Measurements from ENCODE around the gene SDHAF3.
"Not testable (repeated sequence)": the region's sequence is repeated elsewhere in the genome, so short reads cannot be mapped to it uniquely, and the experiment has no call there.

The SDHAF3 gene

GRCh38 chr7:97174303-97174702 is 56.8 kb downstream of the SDHAF3 start:
- H3K27me3 ChIP-seq (replicated peaks; ENCODE audit: control insufficient read depth, insufficient read depth, low read length): no peaks in the 10 kb centered on the region
- H3K9ac ChIP-seq (ENCODE audit: low read length): no peak overlapping the region
- H3K9me3 ChIP-seq (ENCODE audit: control insufficient read depth, low read length): no peaks in the 10 kb centered on the region
- H3K4me3 ChIP-seq (ENCODE audit: low read length): no peak overlapping the region
- no peaks in the 10 kb centered on the region for H3K36me3 ChIP-seq (ENCODE audit: control insufficient read depth, insufficient read depth, low read length, severe bottlenecking)
- H3K4me1 ChIP-seq (ENCODE audit: control insufficient read depth, insufficient read depth, low read length): no peaks in the 10 kb centered on the region
- DNase-seq (ENCODE audit: low read depth): peak; percentile 15

- Histone ChIP-seq H3K9ac (ENCODE audit: low read length) (no peak overlapping the region), H3K9me3 (ENCODE audit: control insufficient read depth, low read length) (no peaks in the 10 kb centered on the region), H3K4me1 (ENCODE audit: control insufficient read depth, insufficient read depth, low read length) (no peaks in the 10 kb centered on the region), H3K4me3 (ENCODE audit: low read length) (no peak overlapping the region), H3K36me3 (ENCODE audit: control insufficient read depth, insufficient read depth, low read length, severe bottlenecking) (no peaks in the 10 kb centered on the region), H3K27me3 (replicated peaks; ENCODE audit: control insufficient read depth, insufficient read depth, low read length) (no peaks in the 10 kb centered on the region)
- peak; percentile 83 for DNase-seq (ENCODE audit: low read depth)
These were observed 62.1 kb downstream of the SDHAF3 start for GRCh38 chr7:97179454-97180104.

- H3K36me3 ChIP-seq (ENCODE audit: control insufficient read depth, insufficient read depth, low read length, severe bottlenecking): no peaks in the 10 kb centered on the region
- no peaks in the 10 kb centered on the region for H3K27me3 ChIP-seq (replicated peaks; ENCODE audit: control insufficient read depth, insufficient read depth, low read length)
- no peak overlapping the region for H3K4me3 ChIP-seq (ENCODE audit: low read length)
- H3K9ac ChIP-seq (ENCODE audit: low read length): no peak overlapping the region
- H3K4me1 ChIP-seq (ENCODE audit: control insufficient read depth, insufficient read depth, low read length): peaks cover 11% of the 10 kb centered on the region
- no peak for DNase-seq (ENCODE audit: low read depth)
- no peaks in the 10 kb centered on the region for H3K9me3 ChIP-seq (ENCODE audit: control insufficient read depth, low read length)
These were observed 69.6 kb downstream of the SDHAF3 start for GRCh38 chr7:97187067-97187466.

GRCh38 chr7:97196174-97196573 is 78.7 kb downstream of the SDHAF3 start:
- DNase-seq (ENCODE audit: low read depth); H3K9me3 ChIP-seq (ENCODE audit: control insufficient read depth, low read length); H3K4me3 ChIP-seq (ENCODE audit: low read length); H3K36me3 ChIP-seq (ENCODE audit: control insufficient read depth, insufficient read depth, low read length, severe bottlenecking); H3K27me3 ChIP-seq (replicated peaks; ENCODE audit: control insufficient read depth, insufficient read depth, low read length); H3K9ac ChIP-seq (ENCODE audit: low read length); H3K4me1 ChIP-seq (ENCODE audit: control insufficient read depth, insufficient read depth, low read length): not testable (repeated sequence)

GRCh38 chr7:97198596-97198995 is 81.1 kb downstream of the SDHAF3 start:
- no peaks in the 10 kb centered on the region for H3K4me1 ChIP-seq (ENCODE audit: control insufficient read depth, insufficient read depth, low read length)
- peaks cover 7% of the 10 kb centered on the region for H3K9me3 ChIP-seq (ENCODE audit: control insufficient read depth, low read length)
- H3K4me3 ChIP-seq (ENCODE audit: low read length): no peak overlapping the region
- H3K27me3 ChIP-seq (replicated peaks; ENCODE audit: control insufficient read depth, insufficient read depth, low read length): no peaks in the 10 kb centered on the region
- DNase-seq (ENCODE audit: low read depth): no peak
- no peaks in the 10 kb centered on the region for H3K36me3 ChIP-seq (ENCODE audit: control insufficient read depth, insufficient read depth, low read length, severe bottlenecking)
- H3K9ac ChIP-seq (ENCODE audit: low read length): no peak overlapping the region

- no peak overlapping the region for H3K9ac ChIP-seq (ENCODE audit: low read length)
- no peaks in the 10 kb centered on the region for H3K36me3 ChIP-seq (ENCODE audit: control insufficient read depth, insufficient read depth, low read length, severe bottlenecking)
- no peaks in the 10 kb centered on the region for H3K27me3 ChIP-seq (replicated peaks; ENCODE audit: control insufficient read depth, insufficient read depth, low read length)
- no peak for DNase-seq (ENCODE audit: low read depth)
- H3K9me3 ChIP-seq (ENCODE audit: control insufficient read depth, low read length): peaks cover 7% of the 10 kb centered on the region
- H3K4me1 ChIP-seq (ENCODE audit: control insufficient read depth, insufficient read depth, low read length): no peaks in the 10 kb centered on the region
- H3K4me3 ChIP-seq (ENCODE audit: low read length): no peak overlapping the region
These were observed 82.5 kb downstream of the SDHAF3 start for GRCh38 chr7:97200018-97200417.

- no peak overlapping the region for H3K4me3 ChIP-seq (ENCODE audit: low read length)
- H3K27me3 ChIP-seq (replicated peaks; ENCODE audit: control insufficient read depth, insufficient read depth, low read length): no peaks in the 10 kb centered on the region
- H3K9me3 ChIP-seq (ENCODE audit: control insufficient read depth, low read length): no peaks in the 10 kb centered on the region
- H3K9ac ChIP-seq (ENCODE audit: low read length): no peak overlapping the region
- H3K36me3 ChIP-seq (ENCODE audit: control insufficient read depth, insufficient read depth, low read length, severe bottlenecking): no peaks in the 10 kb centered on the region
- DNase-seq (ENCODE audit: low read depth): no peak
- no peaks in the 10 kb centered on the region for H3K4me1 ChIP-seq (ENCODE audit: control insufficient read depth, insufficient read depth, low read length)
These were observed 86.5 kb downstream of the SDHAF3 start for GRCh38 chr7:97203957-97204356.

GRCh38 chr7:97204821-97205220 is 87.3 kb downstream of the SDHAF3 start:
- Histone ChIP-seq H3K4me1 (ENCODE audit: control insufficient read depth, insufficient read depth, low read length) (no peaks in the 10 kb centered on the region), H3K36me3 (ENCODE audit: control insufficient read depth, insufficient read depth, low read length, severe bottlenecking) (no peaks in the 10 kb centered on the region), H3K27me3 (replicated peaks; ENCODE audit: control insufficient read depth, insufficient read depth, low read length) (no peaks in the 10 kb centered on the region), H3K9ac (ENCODE audit: low read length) (no peak overlapping the region), H3K4me3 (ENCODE audit: low read length) (no peak overlapping the region), H3K9me3 (ENCODE audit: control insufficient read depth, low read length) (no peaks in the 10 kb centered on the region)
- no peak for DNase-seq (ENCODE audit: low read depth)

- Histone ChIP-seq H3K36me3 (ENCODE audit: control insufficient read depth, insufficient read depth, low read length, severe bottlenecking) (no peaks in the 10 kb centered on the region), H3K4me3 (ENCODE audit: low read length) (no peak overlapping the region), H3K4me1 (ENCODE audit: control insufficient read depth, insufficient read depth, low read length) (no peaks in the 10 kb centered on the region), H3K9ac (ENCODE audit: low read length) (no peak overlapping the region), H3K9me3 (ENCODE audit: control insufficient read depth, low read length) (peaks cover 9% of the 10 kb centered on the region), H3K27me3 (replicated peaks; ENCODE audit: control insufficient read depth, insufficient read depth, low read length) (no peaks in the 10 kb centered on the region)
- no peak for DNase-seq (ENCODE audit: low read depth)
These were observed 98.1 kb downstream of the SDHAF3 start for GRCh38 chr7:97215556-97215955.

- H3K36me3 ChIP-seq (ENCODE audit: control insufficient read depth, insufficient read depth, low read length, severe bottlenecking): no peaks in the 10 kb centered on the region
- peak; percentile 19 for DNase-seq (ENCODE audit: low read depth)
- H3K4me1 ChIP-seq (ENCODE audit: control insufficient read depth, insufficient read depth, low read length): no peaks in the 10 kb centered on the region
- H3K4me3 ChIP-seq (ENCODE audit: low read length): no peak overlapping the region
- H3K9me3 ChIP-seq (ENCODE audit: control insufficient read depth, low read length): peaks cover 9% of the 10 kb centered on the region
- no peaks in the 10 kb centered on the region for H3K27me3 ChIP-seq (replicated peaks; ENCODE audit: control insufficient read depth, insufficient read depth, low read length)
- no peak overlapping the region for H3K9ac ChIP-seq (ENCODE audit: low read length)
These were observed 101.3 kb downstream of the SDHAF3 start for GRCh38 chr7:97218767-97219166.

GRCh38 chr7:97219237-97219636 is 101.7 kb downstream of the SDHAF3 start:
- DNase-seq (ENCODE audit: low read depth): no peak
- Histone ChIP-seq H3K4me3 (ENCODE audit: low read length) (no peak overlapping the region), H3K4me1 (ENCODE audit: control insufficient read depth, insufficient read depth, low read length) (no peaks in the 10 kb centered on the region), H3K9ac (ENCODE audit: low read length) (no peak overlapping the region), H3K9me3 (ENCODE audit: control insufficient read depth, low read length) (peaks cover 9% of the 10 kb centered on the region), H3K36me3 (ENCODE audit: control insufficient read depth, insufficient read depth, low read length, severe bottlenecking) (no peaks in the 10 kb centered on the region), H3K27me3 (replicated peaks; ENCODE audit: control insufficient read depth, insufficient read depth, low read length) (no peaks in the 10 kb centered on the region)

- Histone ChIP-seq H3K4me1 (ENCODE audit: control insufficient read depth, insufficient read depth, low read length) (no peaks in the 10 kb centered on the region), H3K9ac (ENCODE audit: low read length) (no peak overlapping the region), H3K4me3 (ENCODE audit: low read length) (no peak overlapping the region), H3K27me3 (replicated peaks; ENCODE audit: control insufficient read depth, insufficient read depth, low read length) (no peaks in the 10 kb centered on the region), H3K9me3 (ENCODE audit: control insufficient read depth, low read length) (no peaks in the 10 kb centered on the region), H3K36me3 (ENCODE audit: control insufficient read depth, insufficient read depth, low read length, severe bottlenecking) (no peaks in the 10 kb centered on the region)
- DNase-seq (ENCODE audit: low read depth): no peak
These were observed 106.8 kb downstream of the SDHAF3 start for GRCh38 chr7:97224316-97224715.
